Right hindlimb (tissue), 1 donor: ENCODE results near the gene CADPS2.

ENCODE experiments used
- DNase-seq: peaks from one replicate; pipeline ENCODE4 v3.0.0-alpha.2; 2018

Gene CADPS2

GRCh38 chr7:122886357-122887081 lies at the start of gene CADPS2:
Gene CADPS2 (minus strand): TSS chr7:122886460. CDS start chr7:122886337, 123 bp downstream.
- peak; percentile 90 for DNase-seq

DNA sequence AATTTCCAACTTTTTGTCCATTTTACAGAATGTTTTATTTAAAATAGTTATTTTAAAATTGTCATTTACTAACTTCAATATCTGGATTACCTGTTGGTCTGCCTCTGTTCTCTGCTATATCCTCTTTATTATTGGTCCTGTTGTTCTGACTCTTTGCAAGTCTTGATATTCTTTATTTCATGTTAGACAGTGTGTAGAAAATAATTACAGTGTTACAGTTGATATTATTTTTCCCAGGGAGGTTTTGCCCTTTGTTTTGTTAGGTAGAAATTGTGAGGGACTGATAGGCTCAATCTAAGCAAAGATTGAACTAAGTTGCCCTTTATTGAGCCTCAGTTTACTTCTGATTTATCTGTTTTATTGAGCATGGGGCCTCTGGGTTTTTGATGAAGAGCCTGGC lies 49.4 kb upstream of the CADPS2 start:
- no peak for DNase-seq

DNA sequence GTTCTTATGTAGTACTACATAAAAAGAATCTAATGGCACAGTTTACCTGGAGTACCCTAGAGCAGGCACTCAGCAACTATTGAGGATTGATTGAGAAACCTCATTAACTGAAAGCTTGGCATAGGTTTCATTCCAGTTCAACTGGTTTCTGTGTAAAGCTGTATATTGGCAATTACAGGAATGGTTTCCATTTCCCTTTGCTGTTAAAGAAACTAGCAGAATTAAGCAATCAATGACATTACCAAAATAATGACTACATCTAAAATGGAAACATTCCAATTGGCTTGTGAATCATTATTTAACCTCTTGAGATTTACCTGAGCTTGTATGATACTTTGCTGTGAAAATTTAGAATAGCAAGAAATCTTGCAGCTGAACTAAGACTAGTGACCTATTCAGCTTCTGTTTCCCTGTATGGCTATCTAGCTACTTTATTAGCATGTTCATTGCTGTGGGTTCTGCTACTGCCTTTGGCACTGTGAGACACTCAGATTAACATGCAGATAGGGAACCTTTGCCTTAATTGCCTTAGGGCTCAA lies 33.5 kb upstream of the CADPS2 start:
- no peak for DNase-seq

DNA sequence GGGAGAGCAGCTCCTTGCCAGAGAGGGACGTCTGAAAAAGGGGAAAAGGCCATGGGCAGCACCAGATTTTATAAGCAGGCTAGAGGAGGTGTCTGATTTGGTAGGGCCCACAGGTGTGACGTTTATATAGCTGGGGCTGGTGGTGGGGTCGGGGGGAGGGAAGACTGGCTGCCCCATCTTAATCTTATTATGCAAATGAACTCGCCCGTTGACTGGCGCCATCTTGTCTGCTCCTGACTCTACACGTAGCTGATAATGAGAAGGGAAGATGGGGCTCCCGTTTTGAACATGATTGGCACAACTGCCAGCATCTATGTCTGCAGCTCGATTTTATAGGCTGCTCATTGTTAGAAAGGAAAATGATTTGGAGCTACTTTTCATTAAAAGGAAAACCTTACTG lies 28.6 kb upstream of the CADPS2 start:
- no peak for DNase-seq

- DNase-seq = no peak
Observed at GRCh38 chr7:122913608-122914007, 27.3 kb upstream of the CADPS2 start.

DNA sequence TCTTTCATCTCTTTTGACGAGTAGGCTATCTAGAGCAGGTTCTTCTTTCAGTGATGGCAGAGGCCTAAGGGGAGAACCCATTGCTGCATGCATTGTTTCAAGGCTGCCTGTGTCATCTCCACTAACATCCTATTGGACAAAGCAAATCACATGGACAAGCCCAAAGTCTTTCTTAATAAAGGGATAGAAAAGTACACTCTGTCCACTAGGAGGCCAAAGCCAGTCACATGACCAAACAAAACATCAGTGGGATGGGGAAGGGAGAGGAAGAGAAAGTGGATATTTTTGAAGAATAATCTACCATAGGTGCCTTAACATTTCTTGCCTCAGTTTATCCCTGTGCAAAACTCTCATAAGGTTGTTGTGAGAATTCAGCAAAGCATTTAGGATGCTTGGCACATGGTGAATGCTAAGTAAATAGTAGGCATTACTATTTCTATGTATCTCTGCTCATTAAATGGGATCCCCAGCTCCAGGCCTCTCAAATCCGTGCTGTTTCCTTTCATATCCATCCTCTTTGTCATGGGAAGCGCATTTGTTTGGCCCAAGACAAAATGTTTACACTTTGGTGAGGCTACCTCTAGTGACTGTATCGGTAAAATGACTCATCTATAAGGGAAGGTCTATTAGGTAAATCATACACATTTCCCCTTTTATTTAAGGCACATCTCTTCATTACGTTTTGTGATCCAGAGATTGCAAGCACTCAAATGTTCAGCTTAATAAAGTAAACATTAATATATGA lies 16.7 kb upstream of the CADPS2 start:
- DNase-seq = no peak

- DNase-seq = no peak
Observed at GRCh38 chr7:122901250-122901649, 15.0 kb upstream of the CADPS2 start.

DNA sequence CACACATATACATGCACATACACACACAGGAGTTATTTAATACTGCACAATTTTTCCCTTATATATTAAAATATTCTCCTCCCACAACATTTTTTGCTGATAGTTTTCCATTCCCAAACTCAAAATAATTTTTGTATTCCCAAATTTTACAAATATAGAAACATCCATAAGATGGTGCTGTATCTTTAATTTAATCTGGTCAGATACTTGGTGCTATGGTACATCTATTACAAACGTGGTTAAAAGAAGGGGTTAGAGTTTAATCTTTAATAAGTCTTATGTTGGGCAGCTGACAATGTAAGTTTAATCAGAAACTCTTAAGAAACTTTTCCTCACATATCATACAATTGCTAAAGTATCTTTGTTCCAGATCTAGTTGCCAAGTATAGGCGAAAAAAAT lies 10.2 kb upstream of the CADPS2 start:
- DNase-seq = no peak

- DNase-seq = no peak
Observed at GRCh38 chr7:122893486-122893885, 7.2 kb upstream of the CADPS2 start.

- no peak for DNase-seq
Observed at GRCh38 chr7:122889116-122889515, 2.9 kb upstream of the CADPS2 start.

DNA sequence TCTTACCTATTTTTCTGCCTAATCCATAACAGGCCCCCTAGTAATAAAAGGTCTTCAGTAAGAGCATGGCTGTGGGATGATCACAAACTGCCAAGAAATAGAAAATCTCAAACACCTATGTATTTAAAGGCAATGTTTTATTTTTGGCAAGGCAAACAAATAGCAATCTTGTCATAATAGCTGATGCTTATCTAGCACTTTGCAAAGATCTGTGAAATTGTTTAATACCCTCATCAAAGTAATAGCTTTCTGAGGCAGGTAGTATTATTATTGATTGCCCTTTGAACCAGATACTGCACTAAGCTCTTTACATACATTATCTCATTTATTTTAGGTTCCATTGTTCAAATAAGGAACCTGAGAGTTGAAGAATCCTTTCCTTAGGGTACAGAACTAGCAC lies 1.6 kb upstream of the CADPS2 start:
- DNase-seq = no peak

- DNase-seq = peak; percentile 53
Observed at GRCh38 chr7:122887198-122887597, 938 bp upstream of the CADPS2 start.

DNA sequence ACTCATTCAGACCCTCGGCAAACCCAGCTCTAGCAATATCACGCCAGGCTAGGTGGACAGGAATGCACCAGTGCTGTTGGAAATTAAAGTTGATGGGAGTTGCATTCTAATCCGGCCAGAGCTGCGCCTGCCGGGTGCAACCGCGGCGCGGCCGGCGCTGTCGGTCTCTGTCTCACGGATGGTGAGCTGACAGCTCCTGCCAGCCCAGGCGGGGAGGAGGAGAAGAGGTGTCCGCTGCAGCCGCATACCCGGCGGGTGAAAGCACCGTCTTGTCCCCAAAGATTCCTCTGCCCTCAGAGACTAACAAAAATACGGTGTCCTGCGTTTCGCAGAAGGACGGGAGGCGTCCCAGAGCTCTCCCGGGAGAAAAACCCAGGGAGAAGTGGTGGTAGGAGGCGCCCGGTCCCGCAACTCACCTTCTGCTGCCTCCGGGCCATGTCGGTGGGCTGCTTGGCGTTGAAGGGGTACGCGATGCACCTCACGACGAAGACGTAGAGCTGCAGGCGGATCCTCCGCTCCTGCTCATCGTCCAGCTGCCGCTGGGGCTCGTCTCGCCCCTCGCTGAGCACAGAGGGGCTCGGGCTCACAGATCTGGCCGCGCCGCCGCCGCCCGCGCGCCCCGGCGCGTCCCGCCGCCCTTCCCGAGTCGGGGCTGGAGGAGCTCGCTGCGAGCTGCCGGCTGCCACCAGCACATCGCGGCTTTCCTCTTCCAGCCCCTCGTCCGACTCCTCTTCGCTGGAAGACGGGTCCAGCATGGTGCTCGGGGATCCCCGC lies 490 bp downstream of the CADPS2 start:
- peak; percentile 40 for DNase-seq

DNA sequence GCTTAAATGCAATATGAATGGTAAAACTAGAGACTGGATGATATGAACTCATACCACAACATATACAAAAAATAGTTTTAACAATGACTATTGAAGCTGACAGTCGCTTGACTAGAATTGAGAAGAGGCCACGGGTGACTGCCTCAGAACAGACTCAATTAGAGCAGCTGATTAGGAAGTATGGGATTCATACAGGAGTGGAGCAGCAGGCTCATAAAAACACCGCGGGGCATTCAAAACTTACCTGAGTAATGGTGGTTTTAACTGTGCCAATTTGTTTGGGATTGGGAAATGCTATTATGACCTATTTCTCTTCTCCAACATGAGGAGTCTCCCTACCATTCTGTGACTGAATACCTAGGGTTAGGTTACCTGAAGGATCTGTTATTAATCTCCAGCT lies 2.1 kb downstream of the CADPS2 start:
- DNase-seq = no peak

- no peak for DNase-seq
Observed at GRCh38 chr7:122883049-122883680, 3.1 kb downstream of the CADPS2 start.

DNA sequence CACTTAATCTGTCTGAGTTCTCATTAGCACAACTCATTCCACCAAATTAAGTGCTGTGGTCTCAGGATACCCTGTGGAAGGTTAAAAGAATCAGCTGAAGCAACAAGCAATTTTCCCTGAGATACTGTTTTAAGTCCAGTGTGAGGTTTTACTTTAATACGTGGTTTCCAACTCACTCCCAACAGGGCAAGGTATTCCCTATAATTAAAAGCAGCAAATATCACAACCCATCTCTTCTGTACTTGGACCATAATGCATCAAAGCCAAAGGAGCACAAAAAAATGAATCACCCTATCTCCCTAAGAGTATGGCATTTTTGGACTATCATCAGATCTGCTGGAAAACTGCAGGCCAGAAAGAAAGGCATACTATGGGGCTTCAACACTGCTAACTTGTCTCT lies 4.9 kb downstream of the CADPS2 start:
- no peak for DNase-seq

- no peak for DNase-seq
Observed at GRCh38 chr7:122869260-122869659, 17.0 kb downstream of the CADPS2 start.

DNA sequence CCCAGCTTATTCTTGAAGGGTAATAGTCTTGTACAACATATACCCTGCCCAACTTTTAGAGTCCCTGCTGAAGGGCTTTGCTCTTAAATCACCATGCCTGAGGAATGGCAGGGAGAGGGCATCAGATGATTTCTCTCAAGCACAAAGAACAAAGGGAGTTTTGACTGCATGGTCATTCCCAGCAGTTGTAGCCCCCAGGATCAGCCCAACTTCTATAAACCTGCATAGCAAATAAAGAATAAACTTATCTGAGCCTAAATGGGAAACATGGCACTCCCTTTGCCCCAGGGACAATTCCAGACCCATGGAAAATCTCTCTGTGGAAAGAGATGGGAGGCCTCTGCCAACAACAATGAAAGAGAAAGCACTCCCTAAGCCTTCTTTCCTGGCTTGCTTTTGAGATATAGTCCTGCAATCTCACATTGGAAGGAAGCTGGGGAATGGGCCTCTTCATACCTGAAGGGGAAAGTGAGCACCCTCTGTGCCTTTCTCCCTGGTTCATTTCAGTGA lies 18.7 kb downstream of the CADPS2 start:
- DNase-seq = no peak

- DNase-seq = no peak
Observed at GRCh38 chr7:122864838-122865237, 21.4 kb downstream of the CADPS2 start.

DNA sequence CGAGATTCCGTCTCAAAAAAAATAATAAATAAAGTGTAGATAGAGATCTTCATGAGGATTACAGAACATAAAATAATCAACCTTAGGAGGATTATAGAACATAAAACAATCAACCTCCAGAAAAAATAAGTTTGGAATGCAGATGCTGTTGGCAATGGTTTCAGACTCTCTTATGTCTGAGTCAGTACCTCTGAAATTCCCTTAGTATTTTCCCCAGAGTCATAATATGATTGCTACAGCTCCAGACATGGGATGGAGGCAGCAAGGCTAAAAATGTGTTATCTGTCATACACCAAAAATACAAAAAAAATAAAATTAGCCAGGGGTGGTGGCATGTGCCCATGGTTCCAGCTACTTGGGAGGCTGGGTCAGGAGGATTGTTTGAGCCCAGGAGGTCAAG lies 22.2 kb downstream of the CADPS2 start:
- DNase-seq = no peak

- DNase-seq = no peak
Observed at GRCh38 chr7:122858320-122858719, 27.9 kb downstream of the CADPS2 start.

GRCh38 chr7:122850528-122850927 lies 35.7 kb downstream of the CADPS2 start:
- DNase-seq = no peak

DNA sequence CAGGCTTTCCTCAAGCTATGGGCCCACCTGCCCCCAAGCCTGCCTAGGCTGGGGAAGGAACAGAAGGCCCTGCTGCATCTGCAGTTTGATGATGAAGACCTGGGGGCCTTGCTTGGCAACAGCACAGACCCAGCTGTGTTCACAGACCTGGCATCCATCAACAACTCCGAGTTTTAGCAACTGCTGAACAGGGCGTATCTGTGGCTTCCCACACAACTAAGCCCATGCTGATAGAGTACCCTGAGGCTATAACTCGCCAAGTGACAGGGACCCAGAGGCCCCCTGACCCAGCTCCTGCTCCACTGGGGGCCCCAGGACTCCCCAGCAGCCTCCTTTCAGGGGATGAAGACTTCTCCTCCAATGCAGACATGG lies 36.3 kb downstream of the CADPS2 start:
- no peak for DNase-seq
